CD4-positive, CD25-positive, alpha-beta regulatory T cell (primary cell): ENCODE data around the gene PRAC1. TPM values are rescaled to one million over a fixed set of nuclear protein-coding genes. Genes with fewer than 3 reads are reported as not detected.

ENCODE experiments used
- ATAC-seq, 2 donors: fragments of 150-1000 bp; cut with Tn5 transposase; one replicate each; pipeline ENCODE4 v1.10.0; 2021; ENCODE audit warnings: low read depth in 2 of 2, moderate number of reproducible peaks in 2 of 2, moderate library complexity in 1 of 2
- DNase-seq, 3 donors: peaks; one replicate each; pipeline versions ENCODE4 v3.0.0 to v3.0.0-alpha.2; 2012 to 2022; ENCODE audit warnings: mixed read lengths in 1 of 3
- H3K27ac ChIP-seq: one replicate; pipeline ENCODE4 v1.7.0; 2013; ENCODE audit warnings: mild to moderate bottlenecking, low read length; ENCODE audit not compliant: insufficient read depth, poor library complexity, severe bottlenecking
- H3K27me3 ChIP-seq: one replicate; pipeline ENCODE4 v1.7.0; 2013; ENCODE audit warnings: low read length; ENCODE audit not compliant: control insufficient read depth, insufficient read depth
- H3K36me3 ChIP-seq: one replicate; pipeline ENCODE4 v1.7.0; 2013; ENCODE audit warnings: mild to moderate bottlenecking, low read length, moderate library complexity; ENCODE audit not compliant: control insufficient read depth, insufficient read depth
- H3K4me1 ChIP-seq: 2 replicates; pipeline ENCODE4 v1.7.0; 2013; ENCODE audit warnings: mild to moderate bottlenecking, low read length; ENCODE audit not compliant: insufficient read depth, control insufficient read depth, poor library complexity, severe bottlenecking
- H3K4me3 ChIP-seq: one replicate; pipeline ENCODE4 v1.7.0; 2013; ENCODE audit warnings: low read depth, mild to moderate bottlenecking, low read length, moderate library complexity
- H3K9me3 ChIP-seq, 2 experiments: 1 replicate in 1 of 2; 2 replicates in 1 of 2; pipeline ENCODE4 v1.7.0; 2013; ENCODE audit warnings: low read length in 2 of 2, mild to moderate bottlenecking in 1 of 2, moderate library complexity in 1 of 2; ENCODE audit not compliant: control insufficient read depth in 2 of 2
- H3K27ac Mint-ChIP-seq, 3 donors: one replicate each; pipeline ENCODE4 v1.8.0; 2020 to 2022; ENCODE audit warnings: mild to moderate bottlenecking in 3 of 3, mixed read lengths in 3 of 3, moderate library complexity in 2 of 3
- H3K27me3 Mint-ChIP-seq: one replicate; pipeline ENCODE4 v1.8.0; 2022; ENCODE audit warnings: mild to moderate bottlenecking, mixed read lengths
- H3K36me3 Mint-ChIP-seq: one replicate; pipeline ENCODE4 v1.8.0; 2020; ENCODE audit warnings: mixed read lengths
- H3K4me1 Mint-ChIP-seq, 4 donors: one replicate each; pipeline ENCODE4 v1.8.0; 2020 to 2022; ENCODE audit warnings: mixed read lengths in 4 of 4, mild to moderate bottlenecking in 1 of 4
- H3K4me3 Mint-ChIP-seq, 4 donors: one replicate each; pipeline ENCODE4 v1.8.0; 2020 to 2022; ENCODE audit warnings: mild to moderate bottlenecking in 4 of 4, mixed read lengths in 4 of 4, moderate library complexity in 3 of 4
- H3K9me3 Mint-ChIP-seq, 7 donors: one replicate each; pipeline ENCODE4 v1.8.0; 2020 to 2022; ENCODE audit warnings: mixed read lengths in 7 of 7, mild to moderate bottlenecking in 3 of 7, moderate library complexity in 2 of 7
- polyA plus RNA-seq, 4 donors: library from polyadenylated mRNA; unstranded; fragments of 300-500 nt; fragmentation: Illumina TruSeq; gene quantifications; one replicate each; pipeline ENCODE4 v1.2.3, GENCODE V29; 2021
- total RNA-seq: library from RNA; stranded (reverse); gene quantifications from one replicate; pipeline ENCODE4 v1.2.3, GENCODE V29; 2022

PRAC1 gene
- total and polyA plus RNA-seq, 5 donors from 2014 or later, result not detected

- peaks cover 54% of the 10 kb centered on the region for H3K27me3 ChIP-seq
Observed at GRCh38 chr17:48740537-48740936, 18.2 kb upstream of the PRAC1 start.

GRCh38 chr17:48738803-48739526 lies 16.6 kb upstream of the PRAC1 start:
- Mint-ChIP-seq H3K36me3 (no peaks in the 10 kb centered on the region), H3K4me1 (peaks cover 0 to 16% (median 9%) of the 10 kb centered on the region in 4 donors), H3K27ac (no peak overlapping the region), H3K9me3 (peaks cover 0 to 10% (median 0%) of the 10 kb centered on the region in 7 donors), H3K27me3 (peaks cover 94% of the 10 kb centered on the region), H3K4me3 (peak overlapping the region in 2 of 4 donors; percentile 26 to 46)
- H3K36me3 ChIP-seq, result no peaks in the 10 kb centered on the region
- H3K4me3 ChIP-seq, result no peak overlapping the region
- H3K9me3 ChIP-seq, result no peaks in the 10 kb centered on the region
- peaks cover 9% of the 10 kb centered on the region for H3K4me1 ChIP-seq
- no peak overlapping the region for H3K27ac ChIP-seq
- ATAC-seq, result no peak
- H3K27me3 ChIP-seq, result peaks cover 56% of the 10 kb centered on the region
- DNase-seq, result no peak

More at GRCh38 chr17:48740537-48740936, 18.2 kb upstream of the PRAC1 start:
- H3K36me3 Mint-ChIP-seq, result no peaks in the 10 kb centered on the region
- H3K4me1 Mint-ChIP-seq, result peaks cover 0 to 19% (median 7%) of the 10 kb centered on the region in 4 donors
- no peak overlapping the region for H3K27ac Mint-ChIP-seq
- DNase-seq (no peak), ATAC-seq (no peak)
- no peaks in the 10 kb centered on the region for H3K36me3 ChIP-seq
- peaks cover 9% of the 10 kb centered on the region for H3K4me1 ChIP-seq
- no peaks in the 10 kb centered on the region for H3K9me3 ChIP-seq
- no peak overlapping the region for H3K4me3 Mint-ChIP-seq
- no peak overlapping the region for H3K27ac ChIP-seq
- H3K27me3 Mint-ChIP-seq, result peaks cover 94% of the 10 kb centered on the region
- no peak overlapping the region for H3K4me3 ChIP-seq
- H3K9me3 Mint-ChIP-seq, result peaks cover 0 to 10% (median 0%) of the 10 kb centered on the region in 7 donors

- peaks cover 94% of the 10 kb centered on the region for H3K27me3 Mint-ChIP-seq
- Histone ChIP-seq H3K4me1 (peaks cover 9% of the 10 kb centered on the region), H3K4me3 (no peak overlapping the region), H3K36me3 (no peaks in the 10 kb centered on the region), H3K9me3 (no peaks in the 10 kb centered on the region), H3K27me3 (peaks cover 54% of the 10 kb centered on the region), H3K27ac (no peak overlapping the region)
- peaks cover 0 to 10% (median 0%) of the 10 kb centered on the region in 7 donors for H3K9me3 Mint-ChIP-seq
- DNase-seq, result no peak
- H3K4me1 Mint-ChIP-seq, result peaks cover 0 to 21% (median 10%) of the 10 kb centered on the region in 4 donors
- ATAC-seq, result no peak
- no peak overlapping the region for H3K27ac Mint-ChIP-seq
- H3K4me3 Mint-ChIP-seq, result no peak overlapping the region
- H3K36me3 Mint-ChIP-seq, result no peaks in the 10 kb centered on the region
Observed at GRCh38 chr17:48738424-48738802, 16.1 kb upstream of the PRAC1 start.

- Histone ChIP-seq H3K36me3 (no peaks in the 10 kb centered on the region), H3K4me1 (peaks cover 16% of the 10 kb centered on the region), H3K27me3 (peaks cover 54% of the 10 kb centered on the region), H3K4me3 (no peak overlapping the region), H3K27ac (no peak overlapping the region), H3K9me3 (no peaks in the 10 kb centered on the region)
- Mint-ChIP-seq H3K9me3 (peaks cover 0 to 7% (median 0%) of the 10 kb centered on the region in 7 donors), H3K27ac (no peak overlapping the region), H3K36me3 (no peaks in the 10 kb centered on the region), H3K27me3 (peaks cover 92% of the 10 kb centered on the region), H3K4me1 (peaks cover 0 to 28% (median 13%) of the 10 kb centered on the region in 4 donors), H3K4me3 (no peak overlapping the region)
- DNase-seq, result no peak
- ATAC-seq, result no peak
Observed at GRCh38 chr17:48737330-48738043, 15.2 kb upstream of the PRAC1 start.

GRCh38 chr17:48735062-48735351 lies 12.7 kb upstream of the PRAC1 start:
- H3K27me3 ChIP-seq, result peaks cover 55% of the 10 kb centered on the region
- ATAC-seq, result no peak

GRCh38 chr17:48734333-48735061 lies 12.2 kb upstream of the PRAC1 start:
- no peaks in the 10 kb centered on the region for H3K36me3 Mint-ChIP-seq
- Histone ChIP-seq H3K4me3 (no peak overlapping the region), H3K27ac (no peak overlapping the region), H3K36me3 (no peaks in the 10 kb centered on the region), H3K4me1 (peaks cover 15% of the 10 kb centered on the region), H3K27me3 (peaks cover 60% of the 10 kb centered on the region), H3K9me3 (no peaks in the 10 kb centered on the region)
- peaks cover 99% of the 10 kb centered on the region for H3K27me3 Mint-ChIP-seq
- peaks cover 0 to 30% (median 12%) of the 10 kb centered on the region in 4 donors for H3K4me1 Mint-ChIP-seq
- no peak for DNase-seq
- no peak for ATAC-seq
- H3K4me3 Mint-ChIP-seq, result no peak overlapping the region
- H3K27ac Mint-ChIP-seq, result no peak overlapping the region
- peaks cover 0 to 6% (median 0%) of the 10 kb centered on the region in 7 donors for H3K9me3 Mint-ChIP-seq

More at GRCh38 chr17:48735062-48735351, 12.7 kb upstream of the PRAC1 start:
- Mint-ChIP-seq H3K36me3 (no peaks in the 10 kb centered on the region), H3K4me3 (no peak overlapping the region), H3K9me3 (peaks cover 0 to 6% (median 0%) of the 10 kb centered on the region in 7 donors), H3K4me1 (peaks cover 0 to 28% (median 12%) of the 10 kb centered on the region in 4 donors), H3K27me3 (peaks cover 94% of the 10 kb centered on the region), H3K27ac (peak overlapping the region in 1 of 3 donors; percentile 32)
- DNase-seq, result no peak
- H3K4me1 ChIP-seq, result peaks cover 16% of the 10 kb centered on the region
- H3K27ac ChIP-seq, result no peak overlapping the region
- no peaks in the 10 kb centered on the region for H3K36me3 ChIP-seq
- no peaks in the 10 kb centered on the region for H3K9me3 ChIP-seq
- no peak overlapping the region for H3K4me3 ChIP-seq

- Histone ChIP-seq H3K36me3 (no peaks in the 10 kb centered on the region), H3K27ac (no peak overlapping the region), H3K4me1 (peaks cover 14% of the 10 kb centered on the region), H3K4me3 (no peak overlapping the region), H3K27me3 (peaks cover 61% of the 10 kb centered on the region), H3K9me3 (no peaks in the 10 kb centered on the region)
- no peaks in the 10 kb centered on the region for H3K36me3 Mint-ChIP-seq
- H3K9me3 Mint-ChIP-seq, result peaks cover 0 to 5% (median 0%) of the 10 kb centered on the region in 7 donors
- ATAC-seq (no peak), DNase-seq (no peak)
- peaks cover 99% of the 10 kb centered on the region for H3K27me3 Mint-ChIP-seq
- peaks cover 0 to 26% (median 7%) of the 10 kb centered on the region in 4 donors for H3K4me1 Mint-ChIP-seq
- peak overlapping the region in 2 of 4 donors; percentile 33 to 49 for H3K4me3 Mint-ChIP-seq
- no peak overlapping the region for H3K27ac Mint-ChIP-seq
Observed at GRCh38 chr17:48733632-48734328, 11.5 kb upstream of the PRAC1 start.
